ENCODE data around the gene EPGN. TPM values are rescaled to one million over a fixed set of nuclear protein-coding genes. Genes with fewer than 3 reads are reported as not detected.

The EPGN gene
- total and polyA plus RNA-seq, 2 of the 13 experiments (the other 11 are each of a cell fraction or from before 2014, with no cell fraction given), result not detected

- FAIRE-seq (no peak), ATAC-seq (no peak), DNase-seq (ENCODE audit: low spot score) (no peak)
- no peak for TF ChIP-seq REPIN1 (CRISPR knock-in tag; IDR thresholded peaks at IDR 0.05; ENCODE audit: borderline replicate concordance, low read depth)
- TF ChIP-seq ZNF883 (CRISPR knock-in tag; IDR thresholded peaks at IDR 0.05; ENCODE audit: not compliant biosample characterization), result no peak
- no peak for TF ChIP-seq ZNF878 (CRISPR knock-in tag; IDR thresholded peaks at IDR 0.05)
- no peak for TF ChIP-seq MTF1 (CRISPR knock-in tag; IDR thresholded peaks at IDR 0.05)
- no peak for TF ChIP-seq IKZF4 (CRISPR knock-in tag; IDR thresholded peaks at IDR 0.05; ENCODE audit: borderline replicate concordance, low read depth, not compliant biosample characterization)
- no peak for TF ChIP-seq ZNF713 (CRISPR knock-in tag; IDR thresholded peaks at IDR 0.05)
- no peak for TF ChIP-seq ZNF740 (CRISPR knock-in tag; IDR thresholded peaks at IDR 0.05)
- 42% methylated on average over 3 of the region's 3 CpGs for WGBS (ENCODE audit: low lambda C conversion rate)
- H2AFZ ChIP-seq (ENCODE audit: low read length), result no peak overlapping the region
- H3K4me3 ChIP-seq (replicated peaks in 1 of 3; ENCODE audit: insufficient read depth in 1 of 3, low read depth in 2 of 3, low read length in 3 of 3), result no peak overlapping the region
- ChIA-PET CTCF (ENCODE audit: low intra/inter-chr PET ratio, low total read pairs) (interaction anchor here (3.2 kb wide), 1 partner anchor 353 kb away, joined by 25 read pairs; no protein-coding TSS in a partner anchor), POLR2A (no interaction called here)
- no peaks in the 10 kb centered on the region for H3K9me3 ChIP-seq (ENCODE audit: low read length)
- no peaks in the 10 kb centered on the region for H3K36me3 ChIP-seq (replicated peaks in 1 of 2; ENCODE audit: control insufficient read depth in 1 of 2, insufficient read depth in 2 of 2, low read length in 2 of 2)
- H3K27me3 ChIP-seq (ENCODE audit: control insufficient read depth in 1 of 2, insufficient read depth in 2 of 2, low read length in 2 of 2), result no peaks in the 10 kb centered on the region
- BruUV-seq (replicated peaks), result no TSS peak
- H3K4me2 ChIP-seq (ENCODE audit: low read depth, low read length), result no peak overlapping the region
- intact Hi-C loops (cut with micrococcal nuclease; ENCODE audit: unreplicated experiment) (no loop called here), in situ Hi-C loops (cut with HindIII; ENCODE audit: extremely low pct_ligation_motif_present, low pct_unique_long_range_greater_than_20kb) (loop anchor here (5.0 kb wide), 1 partner anchor 350 kb away; no protein-coding TSS in a partner anchor)
- no peak overlapping the region for H3K27ac ChIP-seq (ENCODE audit: extremely low read length, insufficient read depth, low read length)
- no peak overlapping the region for H3K9ac ChIP-seq (ENCODE audit: insufficient read depth, low read depth, low read length)
- H3K4me1 ChIP-seq (ENCODE audit: insufficient read depth, low read length), result no peaks in the 10 kb centered on the region
- no peaks in the 10 kb centered on the region for H4K20me1 ChIP-seq (ENCODE audit: insufficient read depth, low read length)
- H3K79me2 ChIP-seq (ENCODE audit: insufficient read depth, low read length), result no peaks in the 10 kb centered on the region
Measured at GRCh38 chr4:74322301-74322700, 14.0 kb downstream of the EPGN start.

- intact Hi-C loops (cut with micrococcal nuclease; ENCODE audit: unreplicated experiment), result no loop called here
- POLR2A ChIA-PET, result no interaction called here
- WGBS (ENCODE audit: low lambda C conversion rate), result 54% methylated on average over 4 of the region's 4 CpGs
- no peak for TF ChIP-seq HOXA7 (CRISPR knock-in tag; IDR thresholded peaks at IDR 0.05)
- TF ChIP-seq ZNF776 (CRISPR knock-in tag; IDR thresholded peaks at IDR 0.05), result no peak
- TF ChIP-seq ZNF326 (CRISPR knock-in tag; IDR thresholded peaks at IDR 0.05; ENCODE audit: borderline replicate concordance), result no peak
- TF ChIP-seq HIVEP1 (CRISPR knock-in tag; IDR thresholded peaks at IDR 0.05), result no peak
- no peak for TF ChIP-seq POLR2A (IDR thresholded peaks at IDR 0.05; ENCODE audit: insufficient read depth in 1 of 2, low read depth in 2 of 2, low read length in 2 of 2)
- no peak for TF ChIP-seq YEATS2 (CRISPR knock-in tag; IDR thresholded peaks at IDR 0.05; ENCODE audit: borderline replicate concordance)
- TF ChIP-seq HCFC1 (IDR thresholded peaks at IDR 0.05; ENCODE audit: low read depth, low read length), result no peak
- TF ChIP-seq AGO1 (IDR thresholded peaks at IDR 0.05; ENCODE audit: low read depth, low read length, poor library complexity, severe bottlenecking), result no peak
- no peak for TF ChIP-seq NAIF1 (CRISPR knock-in tag; IDR thresholded peaks at IDR 0.05; ENCODE audit: borderline replicate concordance)
- TF ChIP-seq RCOR2 (CRISPR knock-in tag; IDR thresholded peaks at IDR 0.05), result no peak
- no peak for TF ChIP-seq POLR2G (IDR thresholded peaks at IDR 0.05; ENCODE audit: low read depth, low read length)
Measured at GRCh38 chr4:74323663-74324062, 15.4 kb downstream of the EPGN start.

More at GRCh38 chr4:74323663-74324062, 15.4 kb downstream of the EPGN start:
- Histone ChIP-seq H4K20me1 (ENCODE audit: insufficient read depth, low read length) (no peaks in the 10 kb centered on the region), H3K27me3 (ENCODE audit: control insufficient read depth in 1 of 2, insufficient read depth in 2 of 2, low read length in 2 of 2) (no peaks in the 10 kb centered on the region; a peak in 1 of 5 replicates), H3K4me3 (replicated peaks in 1 of 3; ENCODE audit: insufficient read depth in 1 of 3, low read depth in 2 of 3, low read length in 3 of 3) (no peak overlapping the region), H3K9ac (ENCODE audit: insufficient read depth, low read depth, low read length) (no peak overlapping the region), H3K27ac (ENCODE audit: extremely low read length, insufficient read depth, low read length) (no peak overlapping the region), H3K9me3 (ENCODE audit: low read length) (no peaks in the 10 kb centered on the region), H3K79me2 (ENCODE audit: insufficient read depth, low read length) (no peaks in the 10 kb centered on the region), H3K4me1 (ENCODE audit: insufficient read depth, low read length) (no peaks in the 10 kb centered on the region), H3K36me3 (replicated peaks in 1 of 2; ENCODE audit: control insufficient read depth in 1 of 2, insufficient read depth in 2 of 2, low read length in 2 of 2) (no peaks in the 10 kb centered on the region), H3K4me2 (ENCODE audit: low read depth, low read length) (no peak overlapping the region), H2AFZ (ENCODE audit: low read length) (no peak overlapping the region)
- no peak for ATAC-seq
- in situ Hi-C loops (cut with HindIII; ENCODE audit: extremely low pct_ligation_motif_present, low pct_unique_long_range_greater_than_20kb), result loop anchor here (5.0 kb wide), 1 partner anchor 349 kb away; no protein-coding TSS in a partner anchor
- FAIRE-seq, result no peak
- CTCF ChIA-PET (ENCODE audit: low intra/inter-chr PET ratio, low total read pairs), result no interaction called here
- no TSS peak for BruUV-seq (replicated peaks)
- DNase-seq (ENCODE audit: low spot score), result no peak
